C4-2B (cell line): ENCODE results near the gene HIRA.

Experiments
- CTCF ChIP-seq: fragments of 450-650 bp; conservative IDR thresholded peaks from 2 replicates; pipeline ENCODE4 v1.5.1; 2017; ENCODE audit warnings: mild to moderate bottlenecking
- ZFX ChIP-seq: fragments of 450-650 bp; IDR thresholded peaks from 2 replicates; pipeline ENCODE4 v1.6.1; 2017

GRCh38 chr22:19467912-19468311 is 36.4 kb upstream of the HIRA start:
- TF ChIP-seq CTCF: no peak
- TF ChIP-seq ZFX: no peak
